HepG2 (cell line): ENCODE measurements around the gene NEDD8. TPM values are rescaled to one million over a fixed set of nuclear protein-coding genes. Genes with fewer than 3 reads are reported as not detected.

Experiments
- ATAC-seq: fragments of 200-7000 bp; cut with Tn5 transposase; 3 replicates; pipeline ENCODE4 v1.9.1; 2020; ENCODE audit warnings: mild to moderate bottlenecking, moderate library complexity
- BruUV-seq: library from RNA; stranded (reverse); fragments of 400-500 nt; replicated peaks from 2 replicates; lab custom pipeline; 2021; lab: Mats Ljungman, UMichigan
- CTCF ChIA-PET: fragments of 300-600 bp; formaldehyde crosslinking; extraction: SDS; loops from one replicate; lab custom pipeline; 2021; ENCODE audit warnings: low total read pairs, inconsistent platforms, low intra/inter-chr PET ratio; lab: Yijun Ruan, JAX
- POLR2A ChIA-PET: fragments of 350-600 bp; sonication (Branson Sonifier 250); formaldehyde crosslinking; loops from one replicate; lab custom pipeline; 2020; ENCODE audit warnings: antibody characterized with exemption, inconsistent platforms; lab: Yijun Ruan, JAX
- DNase-seq: peaks from one replicate; pipeline ENCODE4 v3.0.0-alpha.2; 2015; ENCODE audit warnings: low spot score
- FAIRE-seq: peaks from 3 replicates; lab custom pipeline; 2011; peaks lifted over from hg19 to GRCh38; lab: Jason Lieb, UNC
- H2AFZ ChIP-seq: one replicate; pipeline ENCODE4 v1.6.1; 2011; ENCODE audit warnings: low read length, inconsistent platforms
- H3K27ac ChIP-seq: fragments of 300-600 bp; 3 replicates; pipeline ENCODE4 v1.8.0; 2011; ENCODE audit warnings: mixed run types, mild to moderate bottlenecking, mixed read lengths, low read length, inconsistent platforms; ENCODE audit not compliant: insufficient read depth; ENCODE audit errors: extremely low read length
- H3K27me3 ChIP-seq, 2 experiments: fragments of 200-600 bp in 1 of 2; 2 replicates in 1 of 2; 3 replicates in 1 of 2; pipeline versions ENCODE4 v1.6.0 to v1.8.0; 2011; ENCODE audit warnings: low read length in 2 of 2, mild to moderate bottlenecking in 2 of 2, moderate library complexity in 2 of 2, inconsistent platforms in 1 of 2; ENCODE audit not compliant: insufficient read depth in 2 of 2, control insufficient read depth in 1 of 2
- H3K36me3 ChIP-seq, 2 experiments: fragments of 200-600 bp in 1 of 2; replicated peaks in 1 of 2; 2 replicates in 1 of 2; 3 replicates in 1 of 2; pipeline versions ENCODE4 v1.5.1 to v1.8.0; 2011; ENCODE audit warnings: low read length in 2 of 2, inconsistent platforms in 1 of 2; ENCODE audit not compliant: insufficient read depth in 2 of 2, control insufficient read depth in 1 of 2
- H3K4me1 ChIP-seq: 2 replicates; pipeline ENCODE4 v1.5.1; 2012; ENCODE audit warnings: low read length, inconsistent platforms; ENCODE audit not compliant: insufficient read depth
- H3K4me2 ChIP-seq: 2 replicates; pipeline ENCODE4 v1.6.0; 2011; ENCODE audit warnings: low read depth, low read length, inconsistent platforms
- H3K4me3 ChIP-seq, 3 experiments: fragments of 200-600 bp in 1 of 3; sonication (generic), shearing (Covaris generic) in 1 of 3; replicated peaks in 1 of 3; 2 replicates each; pipeline ENCODE4 v1.5.1; 2011 to 2016; ENCODE audit warnings: low read length in 3 of 3, inconsistent platforms in 2 of 3, low read depth in 2 of 3, mild to moderate bottlenecking in 2 of 3, control low read depth in 1 of 3, mixed read lengths in 1 of 3; ENCODE audit not compliant: insufficient read depth in 1 of 3
- H3K79me2 ChIP-seq: one replicate; pipeline ENCODE4 v1.6.1; 2011; ENCODE audit warnings: low read length, inconsistent platforms; ENCODE audit not compliant: insufficient read depth
- H3K9ac ChIP-seq: 2 replicates; pipeline ENCODE4 v1.6.0; 2011; ENCODE audit warnings: mild to moderate bottlenecking, low read depth, low read length, inconsistent platforms; ENCODE audit not compliant: insufficient read depth
- H3K9me3 ChIP-seq: 2 replicates; pipeline ENCODE4 v1.5.1; 2012; ENCODE audit warnings: mild to moderate bottlenecking, low read length
- H4K20me1 ChIP-seq: 2 replicates; pipeline ENCODE4 v1.6.0; 2011; ENCODE audit warnings: inconsistent platforms, mild to moderate bottlenecking, low read length, moderate library complexity; ENCODE audit not compliant: insufficient read depth
- AGO2 ChIP-seq: fragments of 200-400 bp; formaldehyde crosslinking; optimal IDR thresholded peaks from 2 replicates; pipeline ENCODE3; 2017; ENCODE audit warnings: mild to moderate bottlenecking, low read depth, low read length, moderate library complexity
- DZIP1 ChIP-seq: sonication (generic); formaldehyde crosslinking; IDR thresholded peaks from 2 replicates; pipeline ENCODE4 v1.5.0; 2020; ENCODE audit warnings: mild to moderate bottlenecking, missing genetic modification reagents
- FOXO4 ChIP-seq: sonication (generic); formaldehyde crosslinking; conservative IDR thresholded peaks from 2 replicates; pipeline ENCODE4 v1.8.1; 2023; ENCODE audit warnings: missing genetic modification reagents
- HOXA9 ChIP-seq: sonication (generic); formaldehyde crosslinking; IDR thresholded peaks from 2 replicates; pipeline ENCODE4 v1.8.1; 2022; ENCODE audit warnings: missing genetic modification reagents, mild to moderate bottlenecking, moderate library complexity, borderline replicate concordance
- NFIB ChIP-seq: sonication (generic); formaldehyde crosslinking; IDR thresholded peaks from 2 replicates; pipeline ENCODE4 v1.9.0; 2021; ENCODE audit warnings: missing genetic modification reagents, mild to moderate bottlenecking, borderline replicate concordance
- NR2F1 ChIP-seq, 2 experiments: fragments of 450-650 bp in 1 of 2; formaldehyde crosslinking in 1 of 2; IDR thresholded peaks; 2 replicates each; pipeline versions ENCODE4 v1.5.0 to v1.6.1; 2016 to 2020; ENCODE audit warnings: mild to moderate bottlenecking in 1 of 2, missing compliant biosample characterization in 1 of 2, missing genetic modification reagents in 1 of 2, moderate library complexity in 1 of 2
- NRL ChIP-seq: sonication (generic); formaldehyde crosslinking; IDR thresholded peaks from 2 replicates; pipeline ENCODE4 v1.5.0; 2020; ENCODE audit warnings: missing genetic modification reagents, mild to moderate bottlenecking, moderate library complexity, borderline replicate concordance
- POLR2G ChIP-seq: fragments of 200-400 bp; formaldehyde crosslinking; IDR thresholded peaks from 2 replicates; pipeline ENCODE4 v1.6.1; 2018; ENCODE audit warnings: mild to moderate bottlenecking, low read depth, low read length, moderate library complexity
- SRSF9 ChIP-seq: fragments of 200-400 bp; formaldehyde crosslinking; IDR thresholded peaks from 2 replicates; pipeline ENCODE4 v1.6.1; 2018; ENCODE audit warnings: borderline replicate concordance, mild to moderate bottlenecking, low read depth, low read length; ENCODE audit not compliant: insufficient read depth, poor library complexity, severe bottlenecking
- TBX3 ChIP-seq: fragments of 450-650 bp; IDR thresholded peaks from 2 replicates; pipeline ENCODE4 v1.6.1; 2017; ENCODE audit warnings: antibody characterized with exemption, mild to moderate bottlenecking, inconsistent platforms, borderline replicate concordance
- THYN1 ChIP-seq: sonication (generic); formaldehyde crosslinking; IDR thresholded peaks from 2 replicates; pipeline ENCODE4 v1.8.1; 2023; ENCODE audit warnings: low read depth, mild to moderate bottlenecking, moderate library complexity, missing genetic modification reagents, borderline replicate concordance
- UBTF ChIP-seq: sonication (generic); formaldehyde crosslinking; IDR thresholded peaks from 2 replicates; pipeline ENCODE4 v1.4.0; 2020; ENCODE audit warnings: mild to moderate bottlenecking, missing genetic modification reagents
- ZNF225 ChIP-seq: sonication (generic); formaldehyde crosslinking; IDR thresholded peaks from 2 replicates; pipeline ENCODE4 v1.4.0; 2020; ENCODE audit warnings: mild to moderate bottlenecking, missing genetic modification reagents
- ZNF75D ChIP-seq: sonication (generic); formaldehyde crosslinking; IDR thresholded peaks from 2 replicates; pipeline ENCODE4 v1.8.1; 2023; ENCODE audit warnings: missing genetic modification reagents, mild to moderate bottlenecking, borderline replicate concordance
- ZNF891 ChIP-seq: sonication (generic); formaldehyde crosslinking; IDR thresholded peaks from 2 replicates; pipeline ENCODE4 v1.5.0; 2020; ENCODE audit warnings: mild to moderate bottlenecking, missing genetic modification reagents
- WGBS: methylation state at CpG from one replicate; pipeline ENCODE4 v1.1.6; 2017; ENCODE audit warnings: low lambda C conversion rate; 5-methylcytosine and 5-hydroxymethylcytosine counted together
- in situ Hi-C: cut with HindIII; loops from 2 replicates; pipeline ENCODE4 v1.10.0; 2017; ENCODE audit warnings: low pct_unique_long_range_greater_than_20kb; ENCODE audit not compliant: extremely low pct_ligation_motif_present
- intact Hi-C: fragments of 100-400 bp; cut with micrococcal nuclease; formaldehyde crosslinking; loops from one replicate; pipeline ENCODE4 v1.10.0; 2022; ENCODE audit not compliant: unreplicated experiment
- polyA plus RNA-seq, 8 experiments: library from polyadenylated mRNA; depleted of rRNA in 3 of 8; stranded (reverse) in 7 of 8; unstranded in 1 of 8; fragments of >200 nt; fragmentation: Illumina TruSeq in 4 of 8; extraction: Trizol in 4 of 8; gene quantifications; 2 replicates each; pipeline versions ENCODE4 v1.2.1 to v1.2.3, GENCODE V29; 2011 to 2016; ENCODE audit warnings: low read depth in 4 of 8, missing spikeins in 1 of 8, mixed read lengths in 1 of 8; ENCODE audit not compliant: insufficient read depth in 1 of 8
- total RNA-seq, 5 experiments: library from RNA; depleted of rRNA; stranded (reverse); fragments of >200 nt; fragmentation: Illumina TruSeq; extraction: Trizol; gene quantifications; 2 replicates each; pipeline ENCODE4 v1.2.3, GENCODE V29; 2016; ENCODE audit warnings: low read depth in 1 of 5

The NEDD8 gene
- total and polyA plus RNA-seq, 2 of the 13 experiments (the other 11 are each of a cell fraction or from before 2014, with no cell fraction given): 535 to 713 TPM

- FAIRE-seq (no peak), ATAC-seq (no peak), DNase-seq (no peak)
- Histone ChIP-seq H3K36me3 (peaks cover 0 to 1% of the 10 kb centered on the region in 2 experiments; a peak in 1 of 5 replicates), H3K4me3 (no peak overlapping the region), H3K27ac (no peak overlapping the region), H3K4me2 (no peak overlapping the region), H3K9me3 (no peaks in the 10 kb centered on the region), H3K79me2 (no peaks in the 10 kb centered on the region), H3K4me1 (peaks cover 39% of the 10 kb centered on the region), H4K20me1 (no peaks in the 10 kb centered on the region), H3K27me3 (no peaks in the 10 kb centered on the region), H2AFZ (no peak overlapping the region), H3K9ac (no peak overlapping the region)
- in situ Hi-C loops: no loop called here
- BruUV-seq: no TSS peak
- WGBS: 96% methylated on average over 19 of the region's 19 CpGs
- intact Hi-C loops: no loop called here
- CTCF ChIA-PET: no interaction called here
- POLR2A ChIA-PET: interaction anchor here (1.7 to 13.2 kb wide), 3 partner anchors 12 to 59 kb away, joined by 4 to 254 read pairs (median 40); partner anchors contain the start of genes RABGGTA, TINF2 and TM9SF1
- TF ChIP-seq ZNF75D (CRISPR knock-in tag): no peak
- peak; percentile 96; the same call in 1 of the 2 replicates for TF ChIP-seq DZIP1 (CRISPR knock-in tag)
- TF ChIP-seq NFIB (CRISPR knock-in tag): 0 out of 2 replicates have a peak, but pooled peaks have one; percentile 71
- TF ChIP-seq ZNF225: no peak
- no peak for TF ChIP-seq NR2F1 (CRISPR knock-in tag; IDR thresholded peaks at IDR 0.05)
- peak; percentile 2; the same call in 1 of the 2 replicates for TF ChIP-seq UBTF (CRISPR knock-in tag)
- peak; percentile 41; the same call in 1 of the 2 replicates for TF ChIP-seq ZNF891 (CRISPR knock-in tag)
- no peak for TF ChIP-seq THYN1 (CRISPR knock-in tag)
- peak; percentile 25; the same call in 1 of the 2 replicates for TF ChIP-seq NRL (CRISPR knock-in tag)
- TF ChIP-seq FOXO4 (CRISPR knock-in tag): peak; percentile 58; the same call in 1 of the 2 replicates
- TF ChIP-seq TBX3: 0 out of 2 replicates have a peak, but pooled peaks have one; percentile 19
- TF ChIP-seq SRSF9: no peak
- peak; percentile 27 for TF ChIP-seq AGO2
- TF ChIP-seq POLR2G: 0 out of 2 replicates have a peak, but pooled peaks have one; percentile 4
- TF ChIP-seq HOXA9 (CRISPR knock-in tag): 0 out of 2 replicates have a peak, but pooled peaks have one; percentile 40
Observed at GRCh38 chr14:24254630-24255392, 22.6 kb upstream of the NEDD8 start.
